ENCODE results near the gene AASDH.

DNA sequence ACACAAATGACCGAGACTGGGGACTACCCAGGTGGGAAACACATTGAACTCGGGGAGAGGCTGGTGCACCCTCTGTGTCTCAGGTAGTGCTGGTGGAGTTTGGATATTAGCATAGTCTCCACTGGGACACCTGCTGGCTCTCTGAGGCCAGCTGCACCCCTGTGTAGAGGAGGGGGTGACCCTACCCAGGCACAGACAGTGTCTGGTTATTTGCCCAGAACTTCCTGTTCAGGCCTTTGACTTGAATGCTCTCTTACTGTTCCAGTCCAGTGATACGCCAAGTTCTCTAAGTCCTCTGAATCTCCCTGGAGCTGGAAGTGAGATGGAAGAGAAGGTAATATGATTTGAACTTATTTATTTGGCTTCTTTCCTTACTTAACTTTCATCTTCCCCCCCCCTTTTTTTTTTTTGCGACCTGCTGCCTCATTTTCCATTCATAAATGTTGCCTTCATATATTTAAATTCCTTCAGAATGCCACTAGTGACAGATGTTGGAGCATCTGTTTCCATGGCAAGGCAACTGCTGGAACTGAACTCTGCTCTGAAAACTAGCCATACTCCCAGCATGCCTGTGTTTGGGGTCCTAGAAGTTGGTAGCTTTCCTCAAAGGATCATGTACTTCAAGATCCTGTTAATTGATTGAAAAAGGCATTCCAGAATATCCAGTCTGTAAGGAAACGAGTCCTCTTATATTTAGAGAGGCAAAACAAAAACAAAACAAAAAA, 76.7 kb downstream of the AASDH start:
- TF ChIP-seq THYN1 (CRISPR knock-in tag; IDR thresholded peaks at IDR 0.05; ENCODE audit: borderline replicate concordance, low read depth) = no peak
- no peak for TF ChIP-seq ZBTB8A (CRISPR knock-in tag; IDR thresholded peaks at IDR 0.05; ENCODE audit: borderline replicate concordance, low read depth)
- no peak for TF ChIP-seq PAX8 (CRISPR knock-in tag; IDR thresholded peaks at IDR 0.05; ENCODE audit: borderline replicate concordance)
- TF ChIP-seq, protein P1, sequence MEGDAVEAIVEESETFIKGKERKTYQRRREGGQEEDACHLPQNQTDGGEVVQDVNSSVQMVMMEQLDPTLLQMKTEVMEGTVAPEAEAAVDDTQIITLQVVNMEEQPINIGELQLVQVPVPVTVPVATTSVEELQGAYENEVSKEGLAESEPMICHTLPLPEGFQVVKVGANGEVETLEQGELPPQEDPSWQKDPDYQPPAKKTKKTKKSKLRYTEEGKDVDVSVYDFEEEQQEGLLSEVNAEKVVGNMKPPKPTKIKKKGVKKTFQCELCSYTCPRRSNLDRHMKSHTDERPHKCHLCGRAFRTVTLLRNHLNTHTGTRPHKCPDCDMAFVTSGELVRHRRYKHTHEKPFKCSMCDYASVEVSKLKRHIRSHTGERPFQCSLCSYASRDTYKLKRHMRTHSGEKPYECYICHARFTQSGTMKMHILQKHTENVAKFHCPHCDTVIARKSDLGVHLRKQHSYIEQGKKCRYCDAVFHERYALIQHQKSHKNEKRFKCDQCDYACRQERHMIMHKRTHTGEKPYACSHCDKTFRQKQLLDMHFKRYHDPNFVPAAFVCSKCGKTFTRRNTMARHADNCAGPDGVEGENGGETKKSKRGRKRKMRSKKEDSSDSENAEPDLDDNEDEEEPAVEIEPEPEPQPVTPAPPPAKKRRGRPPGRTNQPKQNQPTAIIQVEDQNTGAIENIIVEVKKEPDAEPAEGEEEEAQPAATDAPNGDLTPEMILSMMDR (CRISPR knock-in tag; IDR thresholded peaks at IDR 0.05) = no peak
- TF ChIP-seq BRCA1 (CRISPR knock-in tag; IDR thresholded peaks at IDR 0.05) = no peak
- TF ChIP-seq DMAP1 (CRISPR knock-in tag; IDR thresholded peaks at IDR 0.05) = no peak
- TF ChIP-seq, protein P2, sequence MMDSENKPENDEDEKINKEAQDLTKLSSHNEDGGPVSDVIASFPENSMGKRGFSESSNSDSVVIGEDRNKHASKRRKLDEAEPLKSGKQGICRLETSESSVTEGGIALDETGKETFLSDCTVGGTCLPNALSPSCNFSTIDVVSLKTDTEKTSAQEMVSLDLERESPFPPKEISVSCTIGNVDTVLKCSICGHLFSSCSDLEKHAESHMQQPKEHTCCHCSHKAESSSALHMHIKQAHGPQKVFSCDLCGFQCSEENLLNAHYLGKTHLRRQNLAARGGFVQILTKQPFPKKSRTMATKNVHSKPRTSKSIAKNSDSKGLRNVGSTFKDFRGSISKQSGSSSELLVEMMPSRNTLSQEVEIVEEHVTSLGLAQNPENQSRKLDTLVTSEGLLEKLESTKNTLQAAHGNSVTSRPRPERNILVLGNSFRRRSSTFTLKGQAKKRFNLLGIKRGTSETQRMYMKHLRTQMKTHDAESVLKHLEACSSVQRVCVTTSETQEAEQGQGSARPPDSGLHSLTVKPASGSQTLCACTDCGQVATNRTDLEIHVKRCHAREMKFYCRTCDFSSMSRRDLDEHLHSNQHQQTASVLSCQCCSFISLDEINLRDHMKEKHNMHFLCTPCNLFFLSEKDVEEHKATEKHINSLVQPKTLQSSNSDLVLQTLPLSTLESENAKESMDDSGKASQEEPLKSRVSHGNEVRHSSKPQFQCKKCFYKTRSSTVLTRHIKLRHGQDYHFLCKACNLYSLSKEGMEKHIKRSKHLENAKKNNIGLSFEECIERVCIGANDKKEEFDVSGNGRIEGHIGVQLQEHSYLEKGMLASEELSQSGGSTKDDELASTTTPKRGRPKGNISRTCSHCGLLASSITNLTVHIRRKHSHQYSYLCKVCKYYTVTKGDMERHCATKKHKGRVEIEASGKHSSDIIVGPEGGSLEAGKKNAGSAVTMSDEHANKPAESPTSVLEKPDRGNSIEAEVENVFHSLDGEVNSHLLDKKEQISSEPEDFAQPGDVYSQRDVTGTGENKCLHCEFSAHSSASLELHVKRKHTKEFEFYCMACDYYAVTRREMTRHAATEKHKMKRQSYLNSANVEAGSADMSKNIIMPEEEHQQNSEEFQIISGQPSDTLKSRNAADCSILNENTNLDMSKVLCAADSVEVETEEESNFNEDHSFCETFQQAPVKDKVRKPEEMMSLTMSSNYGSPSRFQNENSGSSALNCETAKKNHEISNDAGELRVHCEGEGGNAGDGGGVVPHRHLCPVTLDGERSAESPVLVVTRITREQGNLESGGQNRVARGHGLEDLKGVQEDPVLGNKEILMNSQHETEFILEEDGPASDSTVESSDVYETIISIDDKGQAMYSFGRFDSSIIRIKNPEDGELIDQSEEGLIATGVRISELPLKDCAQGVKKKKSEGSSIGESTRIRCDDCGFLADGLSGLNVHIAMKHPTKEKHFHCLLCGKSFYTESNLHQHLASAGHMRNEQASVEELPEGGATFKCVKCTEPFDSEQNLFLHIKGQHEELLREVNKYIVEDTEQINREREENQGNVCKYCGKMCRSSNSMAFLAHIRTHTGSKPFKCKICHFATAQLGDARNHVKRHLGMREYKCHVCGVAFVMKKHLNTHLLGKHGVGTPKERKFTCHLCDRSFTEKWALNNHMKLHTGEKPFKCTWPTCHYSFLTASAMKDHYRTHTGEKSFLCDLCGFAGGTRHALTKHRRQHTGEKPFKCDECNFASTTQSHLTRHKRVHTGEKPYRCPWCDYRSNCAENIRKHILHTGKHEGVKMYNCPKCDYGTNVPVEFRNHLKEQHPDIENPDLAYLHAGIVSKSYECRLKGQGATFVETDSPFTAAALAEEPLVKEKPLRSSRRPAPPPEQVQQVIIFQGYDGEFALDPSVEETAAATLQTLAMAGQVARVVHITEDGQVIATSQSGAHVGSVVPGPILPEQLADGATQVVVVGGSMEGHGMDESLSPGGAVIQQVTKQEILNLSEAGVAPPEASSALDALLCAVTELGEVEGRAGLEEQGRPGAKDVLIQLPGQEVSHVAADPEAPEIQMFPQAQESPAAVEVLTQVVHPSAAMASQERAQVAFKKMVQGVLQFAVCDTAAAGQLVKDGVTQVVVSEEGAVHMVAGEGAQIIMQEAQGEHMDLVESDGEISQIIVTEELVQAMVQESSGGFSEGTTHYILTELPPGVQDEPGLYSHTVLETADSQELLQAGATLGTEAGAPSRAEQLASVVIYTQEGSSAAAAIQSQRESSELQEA (CRISPR knock-in tag; IDR thresholded peaks at IDR 0.05; ENCODE audit: not compliant biosample characterization) = no peak
- no peak for TF ChIP-seq CENPT (CRISPR knock-in tag; IDR thresholded peaks at IDR 0.05; ENCODE audit: low read depth)
- TF ChIP-seq, protein P3, sequence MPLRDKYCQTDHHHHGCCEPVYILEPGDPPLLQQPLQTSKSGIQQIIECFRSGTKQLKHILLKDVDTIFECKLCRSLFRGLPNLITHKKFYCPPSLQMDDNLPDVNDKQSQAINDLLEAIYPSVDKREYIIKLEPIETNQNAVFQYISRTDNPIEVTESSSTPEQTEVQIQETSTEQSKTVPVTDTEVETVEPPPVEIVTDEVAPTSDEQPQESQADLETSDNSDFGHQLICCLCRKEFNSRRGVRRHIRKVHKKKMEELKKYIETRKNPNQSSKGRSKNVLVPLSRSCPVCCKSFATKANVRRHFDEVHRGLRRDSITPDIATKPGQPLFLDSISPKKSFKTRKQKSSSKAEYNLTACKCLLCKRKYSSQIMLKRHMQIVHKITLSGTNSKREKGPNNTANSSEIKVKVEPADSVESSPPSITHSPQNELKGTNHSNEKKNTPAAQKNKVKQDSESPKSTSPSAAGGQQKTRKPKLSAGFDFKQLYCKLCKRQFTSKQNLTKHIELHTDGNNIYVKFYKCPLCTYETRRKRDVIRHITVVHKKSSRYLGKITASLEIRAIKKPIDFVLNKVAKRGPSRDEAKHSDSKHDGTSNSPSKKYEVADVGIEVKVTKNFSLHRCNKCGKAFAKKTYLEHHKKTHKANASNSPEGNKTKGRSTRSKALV (CRISPR knock-in tag; IDR thresholded peaks at IDR 0.05) = no peak
- no peak for TF ChIP-seq POGZ (CRISPR knock-in tag; IDR thresholded peaks at IDR 0.05)
- TF ChIP-seq ZNF143 (CRISPR knock-in tag; IDR thresholded peaks at IDR 0.05) = no peak
- TF ChIP-seq RFX5 (IDR thresholded peaks at IDR 0.05; ENCODE audit: low read depth, low read length) = no peak
- no peak for TF ChIP-seq HNRNPH1 (optimal IDR thresholded peaks at IDR 0.05; ENCODE audit: low read depth, low read length)

Data from HepG2 (cell line).